Dendritic cell treated with granulocyte-macrophage colony-stimulating factor and Interleukin-4, amounts not matched to agents 40 ng/mL and 50 ng/mL, for 4 days (primary cell): ENCODE measurements around the gene KIF26A.

Experiments
- H3K27ac Mint-ChIP-seq: one replicate; pipeline ENCODE4 v1.8.0; 2022; ENCODE audit warnings: mild to moderate bottlenecking, mixed read lengths
- H3K27me3 Mint-ChIP-seq: one replicate; pipeline ENCODE4 v1.8.0; 2022; ENCODE audit warnings: mild to moderate bottlenecking, mixed read lengths
- H3K36me3 Mint-ChIP-seq: one replicate; pipeline ENCODE4 v1.8.0; 2022; ENCODE audit warnings: low read depth, mixed read lengths
- H3K4me1 Mint-ChIP-seq: one replicate; pipeline ENCODE4 v1.8.0; 2022; ENCODE audit warnings: low read depth, mixed read lengths
- H3K4me3 Mint-ChIP-seq: one replicate; pipeline ENCODE4 v1.8.0; 2022; ENCODE audit warnings: mild to moderate bottlenecking, moderate library complexity, mixed read lengths
- H3K9me3 Mint-ChIP-seq: one replicate; pipeline ENCODE4 v1.8.0; 2022; ENCODE audit warnings: mixed read lengths
- intact Hi-C: fragments of 100-400 bp; cut with micrococcal nuclease; formaldehyde crosslinking; loops from one replicate; pipeline ENCODE4 v1.15.0; 2022

KIF26A gene

GRCh38 chr14:104098272-104099095 is 39.9 kb upstream of the KIF26A start:
- intact Hi-C loops: no loop called here
- peaks cover 6% of the 10 kb centered on the region for H3K4me1 Mint-ChIP-seq
- H3K36me3 Mint-ChIP-seq: no peaks in the 10 kb centered on the region
- H3K27ac Mint-ChIP-seq: no peak overlapping the region
- H3K4me3 Mint-ChIP-seq: no peak overlapping the region
- H3K9me3 Mint-ChIP-seq: no peaks in the 10 kb centered on the region
- peaks cover 4% of the 10 kb centered on the region for H3K27me3 Mint-ChIP-seq

- H3K36me3 Mint-ChIP-seq: no peaks in the 10 kb centered on the region
- H3K27ac Mint-ChIP-seq: no peak overlapping the region
- peaks cover 3% of the 10 kb centered on the region for H3K27me3 Mint-ChIP-seq
- no peaks in the 10 kb centered on the region for H3K9me3 Mint-ChIP-seq
- no peak overlapping the region for H3K4me3 Mint-ChIP-seq
- intact Hi-C loops: no loop called here
- peaks cover 3% of the 10 kb centered on the region for H3K4me1 Mint-ChIP-seq
Measured at GRCh38 chr14:104099096-104100041, 39.0 kb upstream of the KIF26A start.

DNA sequence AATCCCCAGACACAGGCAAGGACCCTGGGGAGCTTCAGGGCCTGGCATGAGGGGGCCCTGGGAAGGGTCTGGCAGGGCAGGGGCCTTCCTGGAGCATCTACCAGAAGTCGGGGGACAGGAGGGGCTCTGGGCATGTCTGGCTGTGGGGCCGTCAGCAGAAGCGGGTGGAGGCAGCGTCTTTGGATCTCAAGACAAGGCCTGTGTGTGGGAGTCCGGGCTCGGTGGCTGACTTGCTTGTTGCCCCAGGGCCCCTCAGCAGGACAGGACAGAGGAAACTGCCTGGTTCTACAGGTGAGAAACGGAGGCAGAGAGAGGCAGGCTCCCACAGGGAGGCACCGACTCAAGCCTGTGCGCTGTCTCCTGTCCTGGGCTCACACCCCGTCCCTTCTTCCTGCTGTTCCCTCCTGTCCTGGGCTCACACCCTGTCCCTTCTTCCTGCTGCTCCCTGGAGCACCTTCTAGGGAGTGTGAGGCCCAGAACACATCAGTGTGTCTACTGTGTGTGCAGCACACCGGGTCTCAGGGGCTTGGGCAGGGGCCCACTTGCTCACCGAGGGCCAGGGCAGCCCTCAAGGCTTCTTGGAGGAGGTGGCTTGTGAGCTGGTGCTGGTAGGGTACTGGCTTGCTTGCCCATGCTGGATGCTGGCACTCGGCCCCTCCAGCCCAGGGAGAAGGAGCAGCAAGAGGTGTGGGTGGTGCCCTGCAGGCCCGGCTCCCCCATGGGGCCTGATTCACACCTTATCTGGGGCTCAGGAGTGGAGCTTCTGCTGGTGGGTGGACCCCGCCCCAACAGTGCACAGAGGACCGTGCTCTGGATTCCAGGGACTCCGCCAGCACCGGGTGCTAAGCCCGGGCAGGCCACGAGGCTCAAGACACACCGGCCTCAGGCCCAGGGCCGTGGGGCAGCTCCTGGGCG is 38.0 kb upstream of the KIF26A start:
- intact Hi-C loops: no loop called here
- H3K4me1 Mint-ChIP-seq: no peaks in the 10 kb centered on the region
- no peaks in the 10 kb centered on the region for H3K36me3 Mint-ChIP-seq
- H3K27me3 Mint-ChIP-seq: no peaks in the 10 kb centered on the region
- H3K9me3 Mint-ChIP-seq: no peaks in the 10 kb centered on the region
- H3K27ac Mint-ChIP-seq: no peak overlapping the region
- H3K4me3 Mint-ChIP-seq: no peak overlapping the region

DNA sequence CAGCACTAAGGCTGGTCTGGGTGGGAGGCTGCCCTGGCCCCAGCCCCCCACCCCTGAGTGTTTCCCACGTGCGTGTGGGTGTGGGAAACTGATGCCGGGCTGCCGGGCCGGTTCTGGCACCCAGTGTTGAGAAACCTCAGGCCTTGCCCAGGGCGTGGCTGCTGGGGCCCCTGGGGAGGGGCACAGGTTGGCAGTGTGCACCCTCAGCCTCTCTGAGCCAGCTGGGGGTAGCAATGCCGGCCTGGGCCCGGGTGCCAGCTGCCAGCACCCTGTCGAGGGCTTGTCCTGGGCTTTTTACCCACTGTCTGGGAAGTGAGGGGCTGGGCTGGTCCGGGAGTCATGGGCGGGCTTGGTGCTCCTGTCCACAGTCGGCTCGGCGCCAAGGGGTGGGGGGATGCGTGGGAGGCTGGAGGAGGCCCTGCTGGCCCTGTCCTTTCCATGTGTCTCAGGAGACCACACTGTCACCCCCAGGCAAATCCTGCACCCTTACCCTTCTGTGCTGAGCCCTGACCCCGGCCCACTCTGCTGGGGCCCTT is 37.2 kb upstream of the KIF26A start:
- H3K27ac Mint-ChIP-seq: no peak overlapping the region
- H3K9me3 Mint-ChIP-seq: no peaks in the 10 kb centered on the region
- H3K4me3 Mint-ChIP-seq: no peak overlapping the region
- intact Hi-C loops: no loop called here
- no peaks in the 10 kb centered on the region for H3K4me1 Mint-ChIP-seq
- H3K36me3 Mint-ChIP-seq: no peaks in the 10 kb centered on the region
- H3K27me3 Mint-ChIP-seq: no peaks in the 10 kb centered on the region

DNA sequence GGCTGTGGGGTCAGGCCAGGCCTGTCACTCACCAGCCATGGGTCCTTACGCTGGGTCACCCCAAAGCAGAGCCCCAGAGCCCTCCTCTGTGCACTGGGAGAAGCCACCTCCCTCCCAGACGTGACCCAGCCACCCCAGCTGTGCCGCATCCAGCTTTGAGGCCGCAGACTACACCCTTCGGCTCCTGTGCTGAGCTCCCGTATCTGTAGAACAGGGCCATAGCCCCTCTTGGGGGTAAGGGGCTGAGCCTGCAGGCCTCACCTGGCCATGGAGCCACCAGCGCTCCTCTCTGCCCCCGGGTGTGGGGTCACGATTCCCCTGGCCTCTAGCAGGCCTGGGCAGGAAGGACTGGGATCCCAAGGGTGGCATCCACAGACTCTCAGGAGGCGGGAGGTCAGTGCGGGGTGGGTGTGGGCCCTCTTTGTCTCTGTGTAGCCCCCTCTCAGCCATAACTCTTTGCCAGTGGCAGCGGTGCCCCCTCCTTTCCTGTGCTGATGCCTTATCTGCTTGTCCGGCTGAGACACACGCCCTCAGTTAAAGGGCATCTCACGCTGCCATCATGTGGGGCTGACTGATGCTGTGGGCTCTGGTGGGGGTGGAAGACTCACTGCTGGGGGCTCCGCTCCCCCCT is 36.6 kb upstream of the KIF26A start:
- Mint-ChIP-seq H3K36me3 (no peaks in the 10 kb centered on the region), H3K9me3 (no peaks in the 10 kb centered on the region), H3K27me3 (no peaks in the 10 kb centered on the region), H3K4me3 (no peak overlapping the region), H3K27ac (no peak overlapping the region), H3K4me1 (no peaks in the 10 kb centered on the region)
- intact Hi-C loops: no loop called here

DNA sequence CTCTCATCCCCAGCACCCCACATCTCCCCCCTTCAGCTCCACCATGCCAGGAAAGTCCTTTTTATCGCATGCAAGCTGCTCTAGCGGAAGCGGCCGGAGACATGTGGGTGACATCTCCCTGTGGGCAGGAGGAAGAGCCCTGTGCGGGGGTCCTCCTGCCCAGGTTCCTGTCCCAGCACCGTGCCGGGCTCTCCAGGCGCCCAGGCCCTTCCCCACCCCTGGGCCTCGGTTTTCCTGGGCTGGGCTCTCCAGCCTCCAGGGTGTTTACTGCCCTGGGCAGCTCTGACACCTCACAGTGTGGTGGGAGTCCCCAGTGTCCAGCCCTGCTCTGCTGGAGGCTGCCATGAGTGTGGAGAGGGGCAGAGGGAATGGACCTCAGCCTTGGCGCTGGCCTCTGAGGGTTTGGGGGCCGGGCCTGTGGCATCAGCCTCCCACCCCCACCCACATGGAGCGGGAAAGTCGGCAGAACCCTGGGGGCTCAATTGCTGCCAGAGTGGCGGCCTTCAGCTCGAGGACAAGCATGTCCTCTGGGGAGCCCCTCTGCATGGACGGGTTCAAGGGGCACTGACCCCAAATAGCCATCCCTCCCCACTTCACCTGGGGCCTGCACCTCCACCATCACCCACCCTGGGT is 36.0 kb upstream of the KIF26A start:
- Mint-ChIP-seq H3K27ac (no peak overlapping the region), H3K27me3 (no peaks in the 10 kb centered on the region), H3K9me3 (no peaks in the 10 kb centered on the region), H3K4me3 (no peak overlapping the region), H3K36me3 (no peaks in the 10 kb centered on the region), H3K4me1 (no peaks in the 10 kb centered on the region)
- intact Hi-C loops: no loop called here

DNA sequence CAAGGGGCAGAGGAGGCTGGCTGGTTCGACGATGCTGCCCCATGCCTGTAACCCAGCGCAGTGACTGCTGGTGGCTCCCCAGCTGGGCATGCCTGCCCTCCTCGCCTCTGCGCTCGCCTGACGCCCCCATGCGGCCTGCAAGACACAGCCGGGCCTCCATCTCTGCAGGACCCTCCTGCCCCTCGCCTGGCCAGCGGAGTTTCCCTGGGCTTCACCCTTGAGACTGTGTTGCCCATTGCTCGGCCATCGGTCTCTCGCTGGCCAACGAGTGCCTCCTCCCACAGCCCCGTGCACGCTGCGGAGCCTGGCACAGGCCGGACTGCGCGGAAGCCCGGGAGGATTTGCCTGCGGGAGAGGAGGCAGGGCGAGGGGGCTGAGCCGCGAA is 35.3 kb upstream of the KIF26A start:
- intact Hi-C loops: no loop called here
- Mint-ChIP-seq H3K4me3 (no peak overlapping the region), H3K27ac (no peak overlapping the region), H3K27me3 (no peaks in the 10 kb centered on the region), H3K9me3 (no peaks in the 10 kb centered on the region), H3K4me1 (no peaks in the 10 kb centered on the region), H3K36me3 (no peaks in the 10 kb centered on the region)

DNA sequence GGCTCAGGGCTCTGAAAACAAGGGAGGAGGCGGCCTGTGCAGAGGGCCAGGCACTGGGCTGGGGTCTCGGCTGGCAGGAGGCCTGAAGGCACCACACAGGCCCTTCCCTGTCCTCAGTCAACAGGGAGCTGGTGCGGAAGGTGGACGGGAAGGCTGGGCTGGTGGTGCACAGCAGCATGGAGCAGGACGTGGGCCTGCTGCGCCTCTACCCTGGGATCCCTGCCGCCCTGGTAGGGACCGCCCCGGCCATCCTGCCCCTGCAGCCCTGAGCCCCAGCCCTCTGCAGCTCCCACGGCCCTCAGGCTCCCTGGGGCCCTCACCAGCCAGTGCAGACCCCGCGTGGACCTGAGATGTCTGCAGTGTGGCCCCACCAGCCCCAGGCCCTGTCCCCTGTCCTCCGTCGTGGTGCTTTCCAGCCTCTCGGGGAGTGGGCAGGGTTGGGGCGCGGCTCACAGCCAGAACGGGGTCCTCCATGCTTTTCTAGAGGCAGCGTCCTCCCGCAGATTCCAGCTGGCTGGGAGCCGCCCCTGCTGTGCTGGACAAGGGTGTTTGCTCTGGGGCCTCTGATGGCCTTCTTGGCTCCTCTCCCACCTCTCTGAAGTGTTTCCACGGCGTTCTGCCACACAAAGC is 34.8 kb upstream of the KIF26A start:
- no peaks in the 10 kb centered on the region for H3K4me1 Mint-ChIP-seq
- H3K36me3 Mint-ChIP-seq: no peaks in the 10 kb centered on the region
- intact Hi-C loops: no loop called here
- no peaks in the 10 kb centered on the region for H3K27me3 Mint-ChIP-seq
- no peak overlapping the region for H3K27ac Mint-ChIP-seq
- H3K4me3 Mint-ChIP-seq: no peak overlapping the region
- H3K9me3 Mint-ChIP-seq: no peaks in the 10 kb centered on the region

GRCh38 chr14:104104076-104104901 is 34.1 kb upstream of the KIF26A start:
- no peak overlapping the region for H3K27ac Mint-ChIP-seq
- H3K9me3 Mint-ChIP-seq: no peaks in the 10 kb centered on the region
- H3K4me1 Mint-ChIP-seq: no peaks in the 10 kb centered on the region
- intact Hi-C loops: no loop called here
- H3K27me3 Mint-ChIP-seq: no peaks in the 10 kb centered on the region
- H3K4me3 Mint-ChIP-seq: no peak overlapping the region
- no peaks in the 10 kb centered on the region for H3K36me3 Mint-ChIP-seq

DNA sequence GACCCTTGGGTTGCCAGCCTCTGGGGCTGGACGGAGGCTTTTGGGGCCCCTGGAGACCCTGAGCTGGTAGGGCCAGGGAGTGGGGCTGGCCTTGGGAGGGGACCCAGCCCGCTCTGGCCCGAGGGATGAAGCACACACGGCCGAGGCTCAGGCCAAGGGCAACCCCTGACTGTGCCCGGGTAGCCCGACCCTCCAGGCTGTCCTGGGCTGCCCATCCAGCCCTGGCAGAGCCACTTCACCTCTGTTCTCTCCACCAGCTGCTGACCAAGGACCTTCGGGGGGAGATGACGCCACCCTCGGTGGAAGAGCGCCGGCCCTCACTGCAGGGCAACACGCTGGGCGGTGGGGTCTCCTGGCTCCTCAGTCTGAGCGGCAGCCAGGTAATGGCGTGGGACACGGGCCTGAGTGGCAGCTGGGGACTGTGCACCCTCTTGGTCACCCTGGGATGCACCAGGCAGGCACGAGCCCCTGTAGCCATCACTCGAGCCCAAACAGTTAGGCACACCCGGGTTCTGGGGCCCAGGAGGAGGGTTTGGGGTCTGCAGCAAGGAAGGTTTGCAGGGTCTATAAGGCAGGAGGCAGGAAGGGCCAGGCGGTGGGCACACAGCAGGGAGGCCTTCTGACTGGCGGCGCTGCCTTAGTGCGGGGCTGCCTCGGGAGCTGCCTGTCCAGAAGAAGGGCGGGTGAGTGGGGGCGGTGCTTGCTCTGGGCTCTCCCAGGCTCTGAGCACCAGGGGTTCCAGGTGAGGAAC is 33.1 kb upstream of the KIF26A start:
- intact Hi-C loops: no loop called here
- H3K4me3 Mint-ChIP-seq: no peak overlapping the region
- no peak overlapping the region for H3K27ac Mint-ChIP-seq
- H3K36me3 Mint-ChIP-seq: no peaks in the 10 kb centered on the region
- no peaks in the 10 kb centered on the region for H3K9me3 Mint-ChIP-seq
- no peaks in the 10 kb centered on the region for H3K27me3 Mint-ChIP-seq
- no peaks in the 10 kb centered on the region for H3K4me1 Mint-ChIP-seq

- Mint-ChIP-seq H3K9me3 (no peaks in the 10 kb centered on the region), H3K4me3 (no peak overlapping the region), H3K27ac (no peak overlapping the region), H3K36me3 (no peaks in the 10 kb centered on the region), H3K4me1 (no peaks in the 10 kb centered on the region), H3K27me3 (no peaks in the 10 kb centered on the region)
- intact Hi-C loops: no loop called here
Measured at GRCh38 chr14:104105822-104106470, 32.4 kb upstream of the KIF26A start.
